Spleen (tissue), 7 donors: ENCODE results near the gene GRB10.

Experiments used
- POLR2A ChIP-seq, 3 donors: fragments of 450-650 bp; IDR thresholded peaks; one replicate each; pipeline ENCODE4 v1.5.1; 2017; ENCODE audit warnings: antibody characterized with exemption in 3 of 3, mild to moderate bottlenecking in 1 of 3
- POLR2AphosphoS5 ChIP-seq, 3 donors: sonication (generic); formaldehyde crosslinking; IDR thresholded peaks; one replicate each; pipeline ENCODE4 v1.5.1; 2017; ENCODE audit warnings: antibody characterized with exemption in 3 of 3
- TF ChIP-seq, protein P1 (sequence below), 11 experiments: fragments of 200-600 bp in 7 of 11; fragments of 450-650 bp in 4 of 11; sonication (generic) in 4 of 11; IDR thresholded peaks in 8 of 11; conservative IDR thresholded peaks in 3 of 11; 1 replicate in 7 of 11; 2 replicates in 4 of 11; pipeline versions ENCODE4 v1.4.0 to v1.8.0; 2016 to 2021; ENCODE audit warnings: antibody characterized with exemption in 11 of 11, inconsistent platforms in 4 of 11, mild to moderate bottlenecking in 1 of 11
- donor health status: DM: no; HTN: no; CAD: no; lungs with moderate emphysema.
- donor health status: DM: no; HTN: no; CAD: no.
- donor health status: DM: no; HTN: no; CAD: no.

- no peak for TF ChIP-seq POLR2A (IDR thresholded peaks at IDR 0.05)
- TF ChIP-seq, protein P1, sequence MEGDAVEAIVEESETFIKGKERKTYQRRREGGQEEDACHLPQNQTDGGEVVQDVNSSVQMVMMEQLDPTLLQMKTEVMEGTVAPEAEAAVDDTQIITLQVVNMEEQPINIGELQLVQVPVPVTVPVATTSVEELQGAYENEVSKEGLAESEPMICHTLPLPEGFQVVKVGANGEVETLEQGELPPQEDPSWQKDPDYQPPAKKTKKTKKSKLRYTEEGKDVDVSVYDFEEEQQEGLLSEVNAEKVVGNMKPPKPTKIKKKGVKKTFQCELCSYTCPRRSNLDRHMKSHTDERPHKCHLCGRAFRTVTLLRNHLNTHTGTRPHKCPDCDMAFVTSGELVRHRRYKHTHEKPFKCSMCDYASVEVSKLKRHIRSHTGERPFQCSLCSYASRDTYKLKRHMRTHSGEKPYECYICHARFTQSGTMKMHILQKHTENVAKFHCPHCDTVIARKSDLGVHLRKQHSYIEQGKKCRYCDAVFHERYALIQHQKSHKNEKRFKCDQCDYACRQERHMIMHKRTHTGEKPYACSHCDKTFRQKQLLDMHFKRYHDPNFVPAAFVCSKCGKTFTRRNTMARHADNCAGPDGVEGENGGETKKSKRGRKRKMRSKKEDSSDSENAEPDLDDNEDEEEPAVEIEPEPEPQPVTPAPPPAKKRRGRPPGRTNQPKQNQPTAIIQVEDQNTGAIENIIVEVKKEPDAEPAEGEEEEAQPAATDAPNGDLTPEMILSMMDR (IDR thresholded peaks at IDR 0.05 in 8 of 11, conservative IDR thresholded peaks at IDR 0.05 in 3 of 11), result no peak
- no peak for TF ChIP-seq POLR2AphosphoS5 (IDR thresholded peaks at IDR 0.05)
Observed at GRCh38 chr7:50778189-50778588, 4.5 kb downstream of the GRB10 start.
